ENCODE data around the gene APC2.

The APC2 gene

DNA sequence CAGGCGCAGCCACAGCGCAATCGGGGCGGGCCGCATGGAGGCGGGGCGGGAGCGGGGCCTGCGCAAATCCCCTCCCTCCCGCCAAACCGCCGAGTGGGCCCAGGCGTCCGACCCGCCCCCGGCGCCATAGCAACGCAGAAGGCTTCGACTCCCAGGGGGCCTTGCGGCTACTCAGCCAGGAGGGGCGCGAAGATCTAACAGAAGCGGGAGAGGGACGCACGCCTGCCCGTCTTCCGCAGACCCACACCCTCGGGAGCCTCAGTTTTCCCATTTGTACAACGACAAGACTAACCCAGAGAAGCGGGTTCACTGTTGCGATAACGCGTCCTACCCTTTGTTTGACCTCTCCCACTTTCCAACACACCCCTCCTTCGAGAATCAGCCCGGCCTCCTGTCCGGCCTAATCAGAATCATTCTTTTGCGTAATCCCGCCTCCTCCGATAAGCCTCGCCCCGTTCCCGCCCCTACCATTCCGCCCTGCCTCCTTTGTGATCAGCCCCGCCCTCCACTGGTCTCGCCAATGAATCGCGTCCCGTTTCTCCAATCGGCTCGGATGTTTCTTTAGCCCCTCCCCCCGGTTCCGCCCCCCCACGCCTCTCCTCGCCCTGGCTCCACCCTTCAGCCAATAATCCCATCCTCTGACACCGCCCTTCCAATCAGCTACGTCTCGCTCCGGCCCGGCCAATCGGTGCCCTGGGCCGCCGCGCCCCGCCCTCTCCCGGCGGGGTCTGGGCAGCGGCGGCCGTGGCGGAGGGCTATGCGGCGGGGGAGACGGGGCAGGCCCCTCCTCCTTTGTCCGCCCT lies 40.6 kb downstream of the APC2 start, which contains the start of gene PCSK4:
PCSK4 (minus strand) TSS at position 40 of the 803 bp plus-strand sequence; CDS start at position 36, 4 bp downstream.
- no peak within 1 kb of the TSS for H3K4me2 ChIP-seq (ENCODE audit: low read length)
- H3K36me3 ChIP-seq (replicated peaks; ENCODE audit: low read depth, low read length): no peaks in the 10 kb centered on the region
- no peaks in the 10 kb centered on the region for H3K79me2 ChIP-seq (ENCODE audit: low read length)
- no peaks in the 10 kb centered on the region for H3K4me1 ChIP-seq (ENCODE audit: low read length)
- no peak for TF ChIP-seq EZH2phosphoT487 (IDR thresholded peaks at IDR 0.05; ENCODE audit: low read depth)
- TF ChIP-seq, protein P1, sequence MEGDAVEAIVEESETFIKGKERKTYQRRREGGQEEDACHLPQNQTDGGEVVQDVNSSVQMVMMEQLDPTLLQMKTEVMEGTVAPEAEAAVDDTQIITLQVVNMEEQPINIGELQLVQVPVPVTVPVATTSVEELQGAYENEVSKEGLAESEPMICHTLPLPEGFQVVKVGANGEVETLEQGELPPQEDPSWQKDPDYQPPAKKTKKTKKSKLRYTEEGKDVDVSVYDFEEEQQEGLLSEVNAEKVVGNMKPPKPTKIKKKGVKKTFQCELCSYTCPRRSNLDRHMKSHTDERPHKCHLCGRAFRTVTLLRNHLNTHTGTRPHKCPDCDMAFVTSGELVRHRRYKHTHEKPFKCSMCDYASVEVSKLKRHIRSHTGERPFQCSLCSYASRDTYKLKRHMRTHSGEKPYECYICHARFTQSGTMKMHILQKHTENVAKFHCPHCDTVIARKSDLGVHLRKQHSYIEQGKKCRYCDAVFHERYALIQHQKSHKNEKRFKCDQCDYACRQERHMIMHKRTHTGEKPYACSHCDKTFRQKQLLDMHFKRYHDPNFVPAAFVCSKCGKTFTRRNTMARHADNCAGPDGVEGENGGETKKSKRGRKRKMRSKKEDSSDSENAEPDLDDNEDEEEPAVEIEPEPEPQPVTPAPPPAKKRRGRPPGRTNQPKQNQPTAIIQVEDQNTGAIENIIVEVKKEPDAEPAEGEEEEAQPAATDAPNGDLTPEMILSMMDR (IDR thresholded peaks at IDR 0.05; ENCODE audit: low read depth, low read length): no peak
- H2AFZ ChIP-seq (ENCODE audit: low read depth, low read length): no peak within 1 kb of the TSS
- no peak within 1 kb of the TSS for H3K9ac ChIP-seq (ENCODE audit: low read length)
- no peaks in the 10 kb centered on the region for H4K20me1 ChIP-seq (ENCODE audit: insufficient read depth, low read length)
- H3K4me3 ChIP-seq (ENCODE audit: low read length): no peak within 1 kb of the TSS
- H3K27ac ChIP-seq (ENCODE audit: low read length): no peak within 1 kb of the TSS
- H3K9me3 ChIP-seq (ENCODE audit: insufficient read depth, low read length): no peaks in the 10 kb centered on the region
- no peaks in the 10 kb centered on the region for H3K27me3 ChIP-seq (ENCODE audit: low read depth, low read length)

- Histone ChIP-seq H3K4me2 (ENCODE audit: low read length) (no peak within 1 kb of the TSS), H3K4me3 (ENCODE audit: low read length) (no peak within 1 kb of the TSS), H2AFZ (ENCODE audit: low read depth, low read length) (no peak within 1 kb of the TSS), H3K27ac (ENCODE audit: low read length) (no peak within 1 kb of the TSS), H3K79me2 (ENCODE audit: low read length) (no peaks in the 10 kb centered on the region), H3K36me3 (replicated peaks; ENCODE audit: low read depth, low read length) (no peaks in the 10 kb centered on the region), H3K4me1 (ENCODE audit: low read length) (no peaks in the 10 kb centered on the region), H3K9ac (ENCODE audit: low read length) (no peak within 1 kb of the TSS), H3K27me3 (ENCODE audit: low read depth, low read length) (no peaks in the 10 kb centered on the region), H4K20me1 (ENCODE audit: insufficient read depth, low read length) (no peaks in the 10 kb centered on the region), H3K9me3 (ENCODE audit: insufficient read depth, low read length) (no peaks in the 10 kb centered on the region)
- no peak for TF ChIP-seq EZH2phosphoT487 (IDR thresholded peaks at IDR 0.05; ENCODE audit: low read depth)
- TF ChIP-seq, protein P1 (IDR thresholded peaks at IDR 0.05; ENCODE audit: low read depth, low read length): no peak
Measured at GRCh38 chr19:1491114-1491848, 41.4 kb downstream of the APC2 start, which contains the start of gene REEP6. Gene REEP6 (plus strand): TSS chr19:1491181. CDS start chr19:1491270, 89 bp downstream.

GRCh38 chr19:1491849-1492170 lies 41.9 kb downstream of the APC2 start:
- no peak overlapping the region for H3K27ac ChIP-seq (ENCODE audit: low read length)
- no peaks in the 10 kb centered on the region for H3K36me3 ChIP-seq (replicated peaks; ENCODE audit: low read depth, low read length)
- H3K4me2 ChIP-seq (ENCODE audit: low read length): no peak overlapping the region
- TF ChIP-seq, protein P1 (IDR thresholded peaks at IDR 0.05; ENCODE audit: low read depth, low read length): no peak
- TF ChIP-seq EZH2phosphoT487 (IDR thresholded peaks at IDR 0.05; ENCODE audit: low read depth): no peak
- no peaks in the 10 kb centered on the region for H4K20me1 ChIP-seq (ENCODE audit: insufficient read depth, low read length)
- H3K27me3 ChIP-seq (ENCODE audit: low read depth, low read length): no peaks in the 10 kb centered on the region
- H3K4me1 ChIP-seq (ENCODE audit: low read length): no peaks in the 10 kb centered on the region
- no peaks in the 10 kb centered on the region for H3K9me3 ChIP-seq (ENCODE audit: insufficient read depth, low read length)
- H2AFZ ChIP-seq (ENCODE audit: low read depth, low read length): no peak overlapping the region
- no peak overlapping the region for H3K9ac ChIP-seq (ENCODE audit: low read length)
- no peaks in the 10 kb centered on the region for H3K79me2 ChIP-seq (ENCODE audit: low read length)
- no peak overlapping the region for H3K4me3 ChIP-seq (ENCODE audit: low read length)

- TF ChIP-seq, protein P1 (IDR thresholded peaks at IDR 0.05; ENCODE audit: low read depth, low read length): no peak
- no peak for TF ChIP-seq EZH2phosphoT487 (IDR thresholded peaks at IDR 0.05; ENCODE audit: low read depth)
- no peaks in the 10 kb centered on the region for H3K9me3 ChIP-seq (ENCODE audit: insufficient read depth, low read length)
- no peak overlapping the region for H3K4me3 ChIP-seq (ENCODE audit: low read length)
- no peaks in the 10 kb centered on the region for H3K36me3 ChIP-seq (replicated peaks; ENCODE audit: low read depth, low read length)
- no peak overlapping the region for H3K27ac ChIP-seq (ENCODE audit: low read length)
- no peak overlapping the region for H3K4me2 ChIP-seq (ENCODE audit: low read length)
- no peaks in the 10 kb centered on the region for H4K20me1 ChIP-seq (ENCODE audit: insufficient read depth, low read length)
- no peaks in the 10 kb centered on the region for H3K27me3 ChIP-seq (ENCODE audit: low read depth, low read length)
- H3K9ac ChIP-seq (ENCODE audit: low read length): no peak overlapping the region
- H2AFZ ChIP-seq (ENCODE audit: low read depth, low read length): no peak overlapping the region
- H3K4me1 ChIP-seq (ENCODE audit: low read length): no peaks in the 10 kb centered on the region
- H3K79me2 ChIP-seq (ENCODE audit: low read length): no peaks in the 10 kb centered on the region
Measured at GRCh38 chr19:1492474-1493006, 42.6 kb downstream of the APC2 start.
